ENCODE results near the gene PTOV1.

DNA sequence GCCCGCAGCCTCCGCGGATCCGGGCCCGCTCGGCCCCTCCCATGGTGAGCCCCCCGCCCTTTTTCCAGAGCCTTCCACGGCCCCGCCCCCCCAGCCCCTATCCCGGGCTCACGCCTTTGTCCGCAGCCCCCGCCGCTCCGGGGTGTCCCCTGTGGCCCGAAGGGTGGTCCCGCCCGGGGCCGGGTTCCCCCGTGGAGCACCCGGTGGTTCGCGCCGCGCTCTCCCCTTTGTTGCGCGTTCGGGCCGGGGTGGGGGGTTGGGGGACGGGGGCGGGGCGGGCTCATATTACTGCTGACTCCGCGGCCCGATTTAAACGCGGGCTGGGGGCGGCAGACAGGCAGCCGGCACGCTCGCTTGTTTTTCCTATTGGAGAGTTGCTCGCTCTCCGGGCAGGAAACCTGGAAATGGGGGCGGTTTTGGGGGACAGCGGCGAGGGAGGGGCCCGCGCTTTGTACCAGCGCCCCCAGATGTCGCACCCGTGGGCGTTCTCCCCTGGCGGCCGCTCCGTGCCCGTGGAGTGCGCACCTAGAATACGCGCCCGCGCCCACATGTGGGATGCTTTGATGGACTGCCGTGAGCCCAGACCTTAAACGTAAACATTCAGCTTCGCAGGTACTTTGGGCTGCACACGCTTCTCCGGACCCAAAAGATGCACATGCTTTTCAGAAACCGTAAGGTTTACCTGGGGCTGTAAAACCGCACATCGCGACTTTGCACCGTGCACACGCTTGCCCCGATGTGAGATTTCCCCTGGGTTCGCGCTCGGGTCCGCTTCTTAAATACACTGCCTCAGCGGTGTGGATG, 699 bp downstream of the PTOV1 start:
- TF ChIP-seq SUZ12 (IDR thresholded peaks at IDR 0.05; ENCODE audit: extremely low read depth, insufficient read depth, insufficient read length) (no peak), YY1 (IDR thresholded peaks at IDR 0.05; ENCODE audit: insufficient read depth, insufficient read length) (no peak), ZNF274 (IDR thresholded peaks at IDR 0.05; ENCODE audit: low read depth, low read length) (no peak)

Measured in NT2/D1 (cell line).